Bronchial epithelial cell (primary cell): ENCODE data around the gene QPCT. TPM values are rescaled to one million over a fixed set of nuclear protein-coding genes. Genes with fewer than 3 reads are reported as not detected.

Experiments
- DNase-seq: peaks from one replicate; pipeline ENCODE4 v3.0.0-alpha.2; 2010; ENCODE audit warnings: low read depth
- FAIRE-seq: peaks from 2 replicates; lab custom pipeline; 2011; peaks lifted over from hg19 to GRCh38; lab: Jason Lieb, UNC
- H3K27me3 ChIP-seq: 2 replicates; pipeline ENCODE4 v1.5.1; 2011; ENCODE audit warnings: low read length; ENCODE audit not compliant: control insufficient read depth, insufficient read depth
- H3K36me3 ChIP-seq: 2 replicates; pipeline ENCODE4 v1.5.1; 2011; ENCODE audit warnings: low read length; ENCODE audit not compliant: control insufficient read depth, insufficient read depth
- H3K4me3 ChIP-seq: 2 replicates; pipeline ENCODE4 v1.5.1; 2011; ENCODE audit warnings: mild to moderate bottlenecking, low read depth, low read length, control low read depth
- total RNA-seq: library from RNA; depleted of rRNA; stranded (reverse); fragments of >200 nt; gene quantifications from 2 replicates; pipeline ENCODE4 v1.2.1, GENCODE V29; 2014
- TF ChIP-seq, protein P1 (sequence below): IDR thresholded peaks from 2 replicates; pipeline ENCODE4 v1.5.1; 2011; ENCODE audit warnings: mild to moderate bottlenecking, moderate library complexity, low read length, control low read depth, inconsistent platforms; ENCODE audit not compliant: insufficient read depth, severe bottlenecking

Gene QPCT
- total RNA-seq, 1 donor from 2014 or later = 7.6 TPM

GRCh38 chr2:37394796-37395555 lies 50.5 kb downstream of the QPCT start:
- DNase-seq (no peak), FAIRE-seq (no peak)
- Histone ChIP-seq H3K4me3 (no peak overlapping the region), H3K27me3 (no peaks in the 10 kb centered on the region), H3K36me3 (no peaks in the 10 kb centered on the region)
- TF ChIP-seq, protein P1, sequence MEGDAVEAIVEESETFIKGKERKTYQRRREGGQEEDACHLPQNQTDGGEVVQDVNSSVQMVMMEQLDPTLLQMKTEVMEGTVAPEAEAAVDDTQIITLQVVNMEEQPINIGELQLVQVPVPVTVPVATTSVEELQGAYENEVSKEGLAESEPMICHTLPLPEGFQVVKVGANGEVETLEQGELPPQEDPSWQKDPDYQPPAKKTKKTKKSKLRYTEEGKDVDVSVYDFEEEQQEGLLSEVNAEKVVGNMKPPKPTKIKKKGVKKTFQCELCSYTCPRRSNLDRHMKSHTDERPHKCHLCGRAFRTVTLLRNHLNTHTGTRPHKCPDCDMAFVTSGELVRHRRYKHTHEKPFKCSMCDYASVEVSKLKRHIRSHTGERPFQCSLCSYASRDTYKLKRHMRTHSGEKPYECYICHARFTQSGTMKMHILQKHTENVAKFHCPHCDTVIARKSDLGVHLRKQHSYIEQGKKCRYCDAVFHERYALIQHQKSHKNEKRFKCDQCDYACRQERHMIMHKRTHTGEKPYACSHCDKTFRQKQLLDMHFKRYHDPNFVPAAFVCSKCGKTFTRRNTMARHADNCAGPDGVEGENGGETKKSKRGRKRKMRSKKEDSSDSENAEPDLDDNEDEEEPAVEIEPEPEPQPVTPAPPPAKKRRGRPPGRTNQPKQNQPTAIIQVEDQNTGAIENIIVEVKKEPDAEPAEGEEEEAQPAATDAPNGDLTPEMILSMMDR = no peak

- no peak overlapping the region for H3K4me3 ChIP-seq
- no peak for FAIRE-seq
- TF ChIP-seq, protein P1 = no peak
- DNase-seq = no peak
- H3K27me3 ChIP-seq = no peaks in the 10 kb centered on the region
- H3K36me3 ChIP-seq = no peaks in the 10 kb centered on the region
These were observed 52.6 kb downstream of the QPCT start for GRCh38 chr2:37396890-37397565.

DNA sequence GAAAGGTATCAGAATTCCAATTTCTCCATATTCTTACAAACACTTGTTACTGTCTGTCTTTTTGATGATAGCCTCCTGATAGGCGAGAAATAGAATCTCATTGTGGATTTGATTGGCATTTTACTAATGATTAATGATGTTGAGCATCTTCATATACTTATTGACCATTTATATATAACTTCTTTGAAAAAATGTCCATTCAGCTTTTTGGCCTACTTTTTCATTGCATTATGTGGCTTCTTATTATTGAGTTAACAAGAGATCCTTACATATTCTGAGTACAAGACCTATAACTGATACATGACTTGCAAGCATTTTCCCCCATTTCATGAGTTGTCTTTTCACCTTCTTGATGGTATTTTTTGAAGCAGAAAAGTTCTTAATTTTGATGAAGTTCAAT lies 54.6 kb downstream of the QPCT start:
- no peak overlapping the region for H3K4me3 ChIP-seq
- no peaks in the 10 kb centered on the region for H3K36me3 ChIP-seq
- no peaks in the 10 kb centered on the region for H3K27me3 ChIP-seq
- TF ChIP-seq, protein P1 = no peak
- FAIRE-seq (no peak), DNase-seq (no peak)

DNA sequence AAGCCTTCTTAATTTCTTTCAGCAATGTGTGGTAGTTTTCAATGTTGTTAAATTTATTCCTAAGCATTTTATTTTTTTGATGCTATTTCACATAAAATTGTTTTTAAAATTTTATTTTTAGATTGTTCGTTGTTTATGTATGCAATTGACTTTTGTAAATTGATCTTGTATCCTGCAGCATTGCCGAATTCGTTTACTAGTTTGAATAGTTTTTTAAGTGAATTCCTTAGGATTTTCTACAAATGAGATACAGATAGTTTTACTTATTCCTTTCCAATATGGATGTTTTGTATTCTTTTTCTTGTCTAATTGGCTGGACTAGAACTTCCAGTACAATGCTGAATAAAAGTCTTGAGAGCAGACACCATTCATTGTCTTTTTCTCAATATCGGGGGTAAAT lies 55.6 kb downstream of the QPCT start:
- H3K27me3 ChIP-seq = no peaks in the 10 kb centered on the region
- TF ChIP-seq, protein P1 = no peak
- no peak for FAIRE-seq
- H3K36me3 ChIP-seq = no peaks in the 10 kb centered on the region
- no peak for DNase-seq
- no peak overlapping the region for H3K4me3 ChIP-seq

- no peak for DNase-seq
- TF ChIP-seq, protein P1 = no peak
- H3K27me3 ChIP-seq = no peaks in the 10 kb centered on the region
- H3K4me3 ChIP-seq = no peak overlapping the region
- FAIRE-seq = no peak
- no peaks in the 10 kb centered on the region for H3K36me3 ChIP-seq
These were observed 58.2 kb downstream of the QPCT start for GRCh38 chr2:37402636-37403035.

- Histone ChIP-seq H3K36me3 (no peaks in the 10 kb centered on the region), H3K4me3 (no peak overlapping the region), H3K27me3 (no peaks in the 10 kb centered on the region)
- TF ChIP-seq, protein P1 = no peak
- no peak for FAIRE-seq
- no peak for DNase-seq
These were observed 61.4 kb downstream of the QPCT start for GRCh38 chr2:37405781-37406180.
